HepG2 (cell line): ENCODE measurements around the gene ZNF625. TPM values are rescaled to one million over a fixed set of nuclear protein-coding genes. Genes with fewer than 3 reads are reported as not detected.

Experiments used
- CREBL2 ChIP-seq: sonication (generic); formaldehyde crosslinking; IDR thresholded peaks from 2 replicates; pipeline ENCODE4 v1.8.1; 2023; ENCODE audit warnings: missing genetic modification reagents, mild to moderate bottlenecking, borderline replicate concordance
- DNMT3B ChIP-seq: conservative IDR thresholded peaks from 2 replicates; pipeline ENCODE4 v1.6.1; 2016; ENCODE audit warnings: missing biosample characterization, control low read depth
- MBD4 ChIP-seq: IDR thresholded peaks from 2 replicates; pipeline ENCODE4 v1.6.1; 2012; ENCODE audit warnings: low read length, inconsistent platforms, borderline replicate concordance
- PRMT3 ChIP-seq: sonication (generic); formaldehyde crosslinking; IDR thresholded peaks from 2 replicates; pipeline ENCODE4 v1.8.1; 2022; ENCODE audit warnings: low read depth, mild to moderate bottlenecking, moderate library complexity, missing genetic modification reagents, borderline replicate concordance
- SNAPC4 ChIP-seq: sonication (generic); formaldehyde crosslinking; IDR thresholded peaks from 2 replicates; pipeline ENCODE4 v1.4.0; 2020; ENCODE audit warnings: mild to moderate bottlenecking, missing genetic modification reagents
- SNAPC5 ChIP-seq: sonication (generic); formaldehyde crosslinking; IDR thresholded peaks from 2 replicates; pipeline ENCODE4 v1.8.1; 2023; ENCODE audit warnings: mild to moderate bottlenecking, missing genetic modification reagents, borderline replicate concordance
- SOX5 ChIP-seq: IDR thresholded peaks from 2 replicates; pipeline ENCODE4 v1.6.1; 2016; ENCODE audit warnings: borderline replicate concordance
- SP1 ChIP-seq, 2 experiments: fragments of 450-650 bp in 1 of 2; sonication (generic) in 1 of 2; formaldehyde crosslinking in 1 of 2; IDR thresholded peaks; 2 replicates each; pipeline versions ENCODE4 v1.4.0 to v1.6.1; 2016 to 2020; ENCODE audit warnings: missing genetic modification reagents in 1 of 2
- SRSF4 ChIP-seq: fragments of 200-400 bp; formaldehyde crosslinking; IDR thresholded peaks from one replicate; pipeline ENCODE4 v1.6.1; 2018; ENCODE audit warnings: mild to moderate bottlenecking, low read depth, low read length, moderate library complexity; ENCODE audit not compliant: poor library complexity, severe bottlenecking
- TRAFD1 ChIP-seq: sonication (generic); formaldehyde crosslinking; IDR thresholded peaks from 2 replicates; pipeline ENCODE4 v1.5.1; 2020; ENCODE audit warnings: missing genetic modification reagents, mild to moderate bottlenecking, borderline replicate concordance
- WIZ ChIP-seq: sonication (generic); formaldehyde crosslinking; IDR thresholded peaks from 2 replicates; pipeline ENCODE4 v1.5.1; 2020; ENCODE audit warnings: mild to moderate bottlenecking, missing genetic modification reagents
- ZMYM3 ChIP-seq: sonication (generic); formaldehyde crosslinking; IDR thresholded peaks from 2 replicates; pipeline ENCODE4 v1.5.1; 2020; ENCODE audit warnings: mild to moderate bottlenecking, missing genetic modification reagents
- ZNF326 ChIP-seq: sonication (generic); formaldehyde crosslinking; IDR thresholded peaks from 2 replicates; pipeline ENCODE4 v1.4.0; 2020; ENCODE audit warnings: missing genetic modification reagents, borderline replicate concordance
- ZNF33B ChIP-seq: sonication (generic); formaldehyde crosslinking; IDR thresholded peaks from 2 replicates; pipeline ENCODE4 v1.5.1; 2020; ENCODE audit warnings: mild to moderate bottlenecking, missing genetic modification reagents
- ZNF343 ChIP-seq: sonication (generic); formaldehyde crosslinking; IDR thresholded peaks from 2 replicates; pipeline ENCODE4 v1.4.0; 2020; ENCODE audit warnings: mild to moderate bottlenecking, missing genetic modification reagents
- ZNF550 ChIP-seq: sonication (generic); formaldehyde crosslinking; IDR thresholded peaks from 2 replicates; pipeline ENCODE4 v1.4.0; 2020; ENCODE audit warnings: mild to moderate bottlenecking, missing genetic modification reagents, borderline replicate concordance
- ZNF710 ChIP-seq: sonication (generic); formaldehyde crosslinking; IDR thresholded peaks from 2 replicates; pipeline ENCODE4 v1.5.0; 2020; ENCODE audit warnings: mild to moderate bottlenecking, missing genetic modification reagents, borderline replicate concordance
- ZNF766 ChIP-seq: sonication (generic); formaldehyde crosslinking; IDR thresholded peaks from 2 replicates; pipeline ENCODE4 v1.5.0; 2020; ENCODE audit warnings: missing genetic modification reagents, borderline replicate concordance
- ZNF841 ChIP-seq: sonication (generic); formaldehyde crosslinking; IDR thresholded peaks from 2 replicates; pipeline ENCODE4 v1.8.1; 2023; ENCODE audit warnings: missing genetic modification reagents, borderline replicate concordance
- ZSCAN12 ChIP-seq: sonication (generic); formaldehyde crosslinking; IDR thresholded peaks from 2 replicates; pipeline ENCODE4 v1.9.0; 2021; ENCODE audit warnings: mild to moderate bottlenecking, missing genetic modification reagents
- polyA plus RNA-seq, 8 experiments: library from polyadenylated mRNA; depleted of rRNA in 3 of 8; stranded (reverse) in 7 of 8; unstranded in 1 of 8; fragments of >200 nt; fragmentation: Illumina TruSeq in 4 of 8; extraction: Trizol in 4 of 8; gene quantifications; 2 replicates each; pipeline versions ENCODE4 v1.2.1 to v1.2.3, GENCODE V29; 2011 to 2016; ENCODE audit warnings: low read depth in 4 of 8, missing spikeins in 1 of 8, mixed read lengths in 1 of 8; ENCODE audit not compliant: insufficient read depth in 1 of 8
- total RNA-seq, 5 experiments: library from RNA; depleted of rRNA; stranded (reverse); fragments of >200 nt; fragmentation: Illumina TruSeq; extraction: Trizol; gene quantifications; 2 replicates each; pipeline ENCODE4 v1.2.3, GENCODE V29; 2016; ENCODE audit warnings: low read depth in 1 of 5

Gene ZNF625
- total and polyA plus RNA-seq, 2 of the 13 experiments (the other 11 are each of a cell fraction or from before 2014, with no cell fraction given), result 1.7 to 12.2 TPM

GRCh38 chr19:12156223-12157058 is at the start of gene ZNF625 (continued):
- peak; percentile 89 for TF ChIP-seq ZNF343 (CRISPR knock-in tag)
- no peak for TF ChIP-seq WIZ
- TF ChIP-seq ZNF710 (CRISPR knock-in tag), result 0 out of 2 replicates have a peak, but pooled peaks have one; percentile 41
- no peak for TF ChIP-seq DNMT3B (CRISPR knock-in tag)
- TF ChIP-seq CREBL2 (CRISPR knock-in tag), result no peak
- no peak for TF ChIP-seq PRMT3 (CRISPR knock-in tag)
- TF ChIP-seq SNAPC5, result no peak
- no peak for TF ChIP-seq MBD4
- no peak for TF ChIP-seq SRSF4
- no peak for TF ChIP-seq TRAFD1 (CRISPR knock-in tag)
- no peak for TF ChIP-seq ZSCAN12 (CRISPR knock-in tag)
- TF ChIP-seq ZMYM3 (CRISPR knock-in tag), result no peak
- no peak for TF ChIP-seq ZNF326 (CRISPR knock-in tag)
- no peak for TF ChIP-seq SOX5 (CRISPR knock-in tag)
- TF ChIP-seq SP1 (IDR thresholded peaks at IDR 0.05), result no peak
- TF ChIP-seq SP1 (CRISPR knock-in tag; IDR thresholded peaks at IDR 0.05), result peak; percentile 52; the same call in 1 of the 2 replicates
- TF ChIP-seq ZNF550, result no peak
- TF ChIP-seq ZNF33B (CRISPR knock-in tag), result peak; percentile 69; the same call in 1 of the 2 replicates
- TF ChIP-seq ZNF766, result no peak
- no peak for TF ChIP-seq ZNF841 (CRISPR knock-in tag)
- no peak for TF ChIP-seq SNAPC4 (CRISPR knock-in tag)
